ENCODE results near the gene LRRC63. TPM values are rescaled to one million over a fixed set of nuclear protein-coding genes. Genes with fewer than 3 reads are reported as not detected.

The LRRC63 gene
- total and polyA plus RNA-seq, 3 experiments from 2014 or later = 0.55 TPM; not detected in 1

DNA sequence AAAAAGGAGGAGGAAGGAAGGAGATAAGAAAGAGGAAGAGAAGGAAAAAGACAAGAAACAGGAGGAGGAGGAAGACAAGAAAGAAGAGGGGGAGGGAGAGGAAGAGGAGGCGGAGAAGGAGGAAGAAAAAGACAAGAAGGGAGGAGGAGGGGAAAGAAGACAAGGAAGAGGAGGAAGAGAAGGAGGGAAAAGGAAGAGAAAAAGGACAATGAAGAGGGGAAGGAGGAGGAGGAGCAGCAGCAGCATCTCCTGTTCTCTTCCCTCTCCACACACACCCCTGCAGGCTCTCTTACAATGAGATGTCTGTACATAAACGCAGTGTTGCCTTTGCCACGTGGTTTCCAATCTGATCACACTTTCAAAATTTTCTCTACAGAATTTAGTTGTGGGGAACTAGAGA, 108.7 kb downstream of the LRRC63 start:
- Mint-ChIP-seq H3K36me3 (peaks cover 0 to 2% (median 1%) of the 10 kb centered on the region in 3 donors), H3K4me1 (peaks cover 28 to 36% (median 29%) of the 10 kb centered on the region in 3 donors), H3K27ac (peak overlapping the region; percentile 79 to 99 (median 94)), H3K27me3 (peaks cover 0 to 1% of the 10 kb centered on the region in 2 donors), H3K9me3 (no peaks in the 10 kb centered on the region), H3K4me3 (peak overlapping the region; percentile 48 to 87 (median 77))
- Histone ChIP-seq H3K4me3 (ENCODE audit: low read length) (no peak overlapping the region), H3K9me3 (ENCODE audit: low read length) (no peaks in the 10 kb centered on the region), H3K27ac (ENCODE audit: low read depth, low read length) (no peak overlapping the region), H3K27me3 (ENCODE audit: insufficient read depth, low read length, poor library complexity, severe bottlenecking) (no peaks in the 10 kb centered on the region), H3K36me3 (ENCODE audit: insufficient read depth, low read length) (no peaks in the 10 kb centered on the region), H3K4me1 (ENCODE audit: insufficient read depth, low read length) (peaks cover 12% of the 10 kb centered on the region)
- no peak for DNase-seq
- ChIA-PET CTCF (interaction anchor here (0.7 to 3.9 kb wide), 11 partner anchors 16 to 265 kb away, joined by 3 to 29 read pairs (median 5); no protein-coding TSS in a partner anchor), POLR2A (interaction anchor here (1.5 kb wide), 1 partner anchor 30 kb away, joined by 3 read pairs; no protein-coding TSS in a partner anchor)

DNA sequence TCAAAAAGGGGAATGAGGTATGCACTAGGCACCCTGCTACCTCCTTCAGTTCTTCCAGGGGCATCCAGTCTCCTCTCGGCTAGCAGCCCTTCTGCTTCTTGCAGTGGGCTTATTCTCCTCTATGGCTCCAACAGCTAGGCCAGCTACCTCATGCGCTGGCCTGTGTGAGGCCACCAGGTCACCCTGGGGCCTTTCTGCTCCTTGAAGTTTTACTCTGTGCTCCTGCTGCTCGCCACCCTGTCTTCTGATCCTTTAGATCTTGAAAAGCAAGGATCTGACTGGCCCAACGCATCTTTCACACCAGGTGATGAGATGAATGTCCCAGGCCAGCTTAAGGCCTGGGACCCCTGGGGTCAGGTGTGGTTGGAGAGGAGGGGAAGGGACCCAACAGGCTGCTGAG, 109.1 kb downstream of the LRRC63 start:
- Histone ChIP-seq H3K27ac (ENCODE audit: low read depth, low read length) (no peak overlapping the region), H3K27me3 (ENCODE audit: insufficient read depth, low read length, poor library complexity, severe bottlenecking) (no peaks in the 10 kb centered on the region), H3K4me3 (ENCODE audit: low read length) (peak overlapping the region; percentile 20), H3K36me3 (ENCODE audit: insufficient read depth, low read length) (no peaks in the 10 kb centered on the region), H3K4me1 (ENCODE audit: insufficient read depth, low read length) (peaks cover 12% of the 10 kb centered on the region), H3K9me3 (ENCODE audit: low read length) (no peaks in the 10 kb centered on the region)
- Mint-ChIP-seq H3K4me3 (peak overlapping the region; percentile 48 to 86 (median 77)), H3K36me3 (no peaks in the 10 kb centered on the region), H3K9me3 (no peaks in the 10 kb centered on the region), H3K27me3 (peaks cover 0 to 1% of the 10 kb centered on the region in 2 donors), H3K27ac (peak overlapping the region; percentile 79 to 99 (median 94)), H3K4me1 (peaks cover 28 to 34% (median 29%) of the 10 kb centered on the region in 3 donors)
- peak in 1 of 5 donors; percentile 22 for DNase-seq
- POLR2A ChIA-PET = interaction anchor here (1.1 to 1.5 kb wide), 2 partner anchors 25 to 30 kb away, joined by 3 to 9 read pairs; no protein-coding TSS in a partner anchor
- CTCF ChIA-PET = interaction anchor here (0.6 to 3.9 kb wide), 33 partner anchors 7 to 810 kb away, joined by 3 to 29 read pairs (median 5); partner anchors contain the start of gene LCP1

- H3K27me3 Mint-ChIP-seq = peaks cover 1 to 5% of the 10 kb centered on the region in 2 donors
- Histone ChIP-seq H3K27me3 (ENCODE audit: insufficient read depth, low read length, poor library complexity, severe bottlenecking) (no peaks in the 10 kb centered on the region), H3K9me3 (ENCODE audit: low read length) (no peaks in the 10 kb centered on the region), H3K27ac (ENCODE audit: low read depth, low read length) (no peak overlapping the region), H3K4me1 (ENCODE audit: insufficient read depth, low read length) (peaks cover 12% of the 10 kb centered on the region), H3K36me3 (ENCODE audit: insufficient read depth, low read length) (no peaks in the 10 kb centered on the region), H3K4me3 (ENCODE audit: low read length) (peak overlapping the region; percentile 29)
- peak overlapping the region; percentile 48 to 86 (median 77) for H3K4me3 Mint-ChIP-seq
- ChIA-PET CTCF (interaction anchor here (0.6 to 3.9 kb wide), 41 partner anchors 8 to 811 kb away, joined by 3 to 29 read pairs (median 4); partner anchors contain the start of gene LCP1), POLR2A (interaction anchor here (1.1 to 1.5 kb wide), 2 partner anchors 26 to 31 kb away, joined by 3 to 9 read pairs; no protein-coding TSS in a partner anchor)
- H3K9me3 Mint-ChIP-seq = no peaks in the 10 kb centered on the region
- peak overlapping the region; percentile 79 to 99 (median 94) for H3K27ac Mint-ChIP-seq
- H3K4me1 Mint-ChIP-seq = peaks cover 25 to 34% (median 29%) of the 10 kb centered on the region in 3 donors
- H3K36me3 Mint-ChIP-seq = no peaks in the 10 kb centered on the region
- DNase-seq = peak; percentile 54 to 80 (median 68)
Observed at GRCh38 chr13:46321494-46322225, 109.9 kb downstream of the LRRC63 start.

GRCh38 chr13:46324976-46325375, 113.2 kb downstream of the LRRC63 start:
- ChIA-PET POLR2A (no interaction called here), CTCF (no interaction called here)
- no peak overlapping the region for H3K4me3 Mint-ChIP-seq
- Histone ChIP-seq H3K27ac (ENCODE audit: low read depth, low read length) (no peak overlapping the region), H3K4me3 (ENCODE audit: low read length) (no peak overlapping the region), H3K36me3 (ENCODE audit: insufficient read depth, low read length) (no peaks in the 10 kb centered on the region), H3K27me3 (ENCODE audit: insufficient read depth, low read length, poor library complexity, severe bottlenecking) (no peaks in the 10 kb centered on the region), H3K9me3 (ENCODE audit: low read length) (no peaks in the 10 kb centered on the region), H3K4me1 (ENCODE audit: insufficient read depth, low read length) (peaks cover 12% of the 10 kb centered on the region)
- peaks cover 3 to 19% of the 10 kb centered on the region in 2 donors for H3K27me3 Mint-ChIP-seq
- no peaks in the 10 kb centered on the region for H3K36me3 Mint-ChIP-seq
- H3K4me1 Mint-ChIP-seq = peaks cover 16% of the 10 kb centered on the region in 3 donors
- peak overlapping the region in 1 of 8 donors; percentile 56 for H3K27ac Mint-ChIP-seq
- DNase-seq = no peak
- H3K9me3 Mint-ChIP-seq = no peaks in the 10 kb centered on the region

Other genes with a start within 250 kb of the LRRC63 start
- gene ZC3H13, start 159.2 kb upstream of the LRRC63 start, total RNA-seq = 10 to 100 TPM; 45.1 to 49.4 TPM
- gene ZC3H13, start 159.2 kb upstream of the LRRC63 start, polyA plus RNA-seq = 62.4 TPM
- not detected for gene CPB2, start 106.9 kb upstream of the LRRC63 start, total RNA-seq
- not detected for gene CPB2, start 106.9 kb upstream of the LRRC63 start, polyA plus RNA-seq
- 100 to 1,000 TPM; 838 to 869 TPM for gene LCP1, start 29.8 kb upstream of the LRRC63 start, total RNA-seq
- gene LCP1, start 29.8 kb upstream of the LRRC63 start, polyA plus RNA-seq = 1,545 TPM
- not detected for gene RUBCNL, start 175.3 kb downstream of the LRRC63 start, total RNA-seq
- not detected for gene RUBCNL, start 175.3 kb downstream of the LRRC63 start, polyA plus RNA-seq

All from CD8-positive, alpha-beta memory T cell (primary cell).